GM12872 (cell line): ENCODE measurements around the gene PLS1.

ENCODE experiments used
- TF ChIP-seq, protein P1 (sequence below): IDR thresholded peaks from 3 replicates; pipeline ENCODE4 v1.5.1; 2011; ENCODE audit warnings: low read depth, mild to moderate bottlenecking, low read length, moderate library complexity; ENCODE audit not compliant: insufficient read depth

The PLS1 gene

DNA sequence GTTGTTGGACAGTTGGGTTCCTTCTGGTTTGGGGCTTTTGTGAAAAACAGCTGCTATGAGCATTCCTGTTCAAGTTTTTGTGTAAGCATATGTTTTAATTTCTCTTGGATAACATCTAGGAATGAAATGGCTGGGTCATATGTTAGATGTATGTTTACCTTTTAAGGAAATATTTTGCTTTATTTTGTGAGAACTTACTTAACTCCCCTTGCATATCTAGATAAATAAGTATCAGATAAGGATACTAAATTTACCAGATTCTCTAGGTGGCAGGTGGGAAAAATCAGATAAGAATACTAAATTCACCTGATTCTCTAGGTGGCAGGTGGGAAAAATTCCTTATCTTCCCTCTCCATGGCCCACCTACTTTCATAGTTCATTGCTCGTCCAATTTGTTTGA is 1.1 kb upstream of the PLS1 start:
- TF ChIP-seq, protein P1, sequence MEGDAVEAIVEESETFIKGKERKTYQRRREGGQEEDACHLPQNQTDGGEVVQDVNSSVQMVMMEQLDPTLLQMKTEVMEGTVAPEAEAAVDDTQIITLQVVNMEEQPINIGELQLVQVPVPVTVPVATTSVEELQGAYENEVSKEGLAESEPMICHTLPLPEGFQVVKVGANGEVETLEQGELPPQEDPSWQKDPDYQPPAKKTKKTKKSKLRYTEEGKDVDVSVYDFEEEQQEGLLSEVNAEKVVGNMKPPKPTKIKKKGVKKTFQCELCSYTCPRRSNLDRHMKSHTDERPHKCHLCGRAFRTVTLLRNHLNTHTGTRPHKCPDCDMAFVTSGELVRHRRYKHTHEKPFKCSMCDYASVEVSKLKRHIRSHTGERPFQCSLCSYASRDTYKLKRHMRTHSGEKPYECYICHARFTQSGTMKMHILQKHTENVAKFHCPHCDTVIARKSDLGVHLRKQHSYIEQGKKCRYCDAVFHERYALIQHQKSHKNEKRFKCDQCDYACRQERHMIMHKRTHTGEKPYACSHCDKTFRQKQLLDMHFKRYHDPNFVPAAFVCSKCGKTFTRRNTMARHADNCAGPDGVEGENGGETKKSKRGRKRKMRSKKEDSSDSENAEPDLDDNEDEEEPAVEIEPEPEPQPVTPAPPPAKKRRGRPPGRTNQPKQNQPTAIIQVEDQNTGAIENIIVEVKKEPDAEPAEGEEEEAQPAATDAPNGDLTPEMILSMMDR, result no peak

DNA sequence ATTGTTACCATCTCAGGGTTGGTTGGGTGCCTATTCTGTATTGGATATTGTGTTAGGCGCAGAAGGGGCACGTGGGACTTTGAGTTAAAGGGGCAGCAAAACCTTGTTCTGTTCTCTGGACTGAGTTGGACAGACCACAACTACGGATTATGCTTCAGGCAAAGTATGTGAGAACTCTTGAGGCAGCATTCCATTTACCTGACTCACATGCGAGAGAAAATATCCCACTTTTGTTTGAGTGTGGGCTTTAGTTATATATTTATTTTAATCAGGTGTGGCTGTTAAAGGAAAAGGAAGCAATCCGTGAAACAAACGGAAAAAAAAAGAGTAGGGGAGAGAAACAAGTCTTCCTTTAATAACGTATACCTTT is 627 bp upstream of the PLS1 start:
- TF ChIP-seq, protein P1, result no peak

DNA sequence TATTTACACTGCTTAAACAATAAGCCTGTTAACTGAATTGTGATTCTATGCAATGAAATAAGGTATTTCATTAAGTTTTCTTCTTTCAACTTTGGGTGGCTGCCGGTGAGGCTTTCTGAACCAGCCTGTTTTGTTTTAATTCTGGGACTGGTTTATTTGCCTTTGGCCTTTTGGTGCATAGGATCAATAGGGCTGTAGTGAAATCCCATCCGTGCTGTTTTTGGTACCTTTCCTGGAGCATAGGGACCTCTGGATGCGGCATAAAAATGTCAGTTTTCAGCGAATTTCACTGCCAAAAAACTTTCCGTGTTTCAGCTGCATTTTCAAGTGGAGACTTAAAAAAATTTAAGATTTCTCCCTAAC is 514 bp downstream of the PLS1 start:
- TF ChIP-seq, protein P1, result no peak

DNA sequence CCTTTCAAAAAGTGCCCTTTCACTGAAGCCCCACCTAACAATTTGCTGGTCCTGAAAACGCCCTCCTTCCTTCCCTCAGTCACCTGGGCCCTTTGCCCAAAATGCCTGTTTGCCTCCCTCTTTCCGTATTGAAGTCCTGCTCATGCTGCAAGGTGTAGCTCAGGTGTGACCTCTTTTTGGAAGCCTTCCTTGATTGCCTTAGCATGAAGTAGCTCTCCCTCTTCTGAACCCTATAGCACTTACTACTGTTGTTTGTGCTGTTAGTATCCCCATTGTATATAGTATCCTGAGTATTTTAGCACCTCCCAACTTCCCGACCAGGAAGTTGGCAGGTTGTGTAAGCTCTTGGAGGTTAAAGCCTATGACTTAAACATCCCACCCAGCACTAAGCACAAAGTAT is 1.7 kb downstream of the PLS1 start:
- TF ChIP-seq, protein P1, result no peak

DNA sequence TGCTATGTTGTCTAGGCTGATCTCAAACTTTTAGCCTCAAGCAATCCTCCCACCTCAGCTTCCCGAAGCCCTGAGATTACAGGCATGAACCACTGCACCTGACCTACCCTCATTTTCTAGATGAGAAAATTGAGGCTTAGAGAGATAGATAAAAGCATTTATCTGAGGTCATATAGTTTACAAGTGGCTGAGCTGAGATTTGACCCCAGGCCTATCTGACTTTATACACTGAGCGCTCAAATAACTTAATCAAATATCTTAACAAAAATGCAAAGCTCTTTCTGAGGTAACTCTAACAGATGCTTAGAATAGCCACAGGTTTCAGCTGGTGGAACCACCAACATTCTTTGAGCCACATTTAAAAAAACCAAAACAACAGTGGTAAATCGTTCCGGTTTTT is 5.5 kb downstream of the PLS1 start:
- TF ChIP-seq, protein P1, result no peak

DNA sequence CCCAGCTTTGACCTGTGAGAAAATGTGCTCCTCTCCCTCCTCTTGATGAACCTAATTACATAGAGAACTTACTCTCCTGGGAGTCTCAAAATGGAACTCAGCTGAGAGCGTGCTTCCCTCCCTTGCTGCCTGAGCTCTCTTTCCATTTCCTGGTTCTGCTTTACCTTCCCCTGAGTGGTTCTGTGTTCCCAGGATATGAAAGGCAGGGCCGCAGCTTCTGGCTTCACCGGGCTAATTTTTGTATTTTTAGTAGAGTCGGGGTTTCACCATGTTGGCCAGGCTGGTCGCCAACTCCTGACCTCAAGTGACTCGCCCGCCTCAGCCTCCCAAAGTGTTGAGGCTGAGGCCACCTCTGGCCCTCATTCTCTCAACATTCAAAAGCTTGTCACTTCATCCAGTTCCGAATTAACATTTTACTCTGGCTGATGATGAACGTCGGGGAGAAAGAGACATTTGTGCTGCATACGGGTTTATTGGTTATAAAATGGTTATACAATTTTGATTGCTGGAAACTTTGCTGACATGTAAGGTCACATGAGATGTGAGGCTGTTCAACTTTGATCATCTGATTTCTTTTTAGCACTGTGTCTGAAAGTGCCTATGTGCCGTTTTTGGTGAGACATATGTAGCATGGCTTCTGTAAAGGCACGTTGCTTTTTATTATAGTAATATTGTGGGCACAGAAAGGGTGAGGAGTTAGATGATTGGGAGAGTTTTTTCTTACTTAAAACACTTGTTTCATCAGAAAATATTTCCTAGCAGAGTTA is 6.6 kb downstream of the PLS1 start:
- TF ChIP-seq, protein P1, result no peak

DNA sequence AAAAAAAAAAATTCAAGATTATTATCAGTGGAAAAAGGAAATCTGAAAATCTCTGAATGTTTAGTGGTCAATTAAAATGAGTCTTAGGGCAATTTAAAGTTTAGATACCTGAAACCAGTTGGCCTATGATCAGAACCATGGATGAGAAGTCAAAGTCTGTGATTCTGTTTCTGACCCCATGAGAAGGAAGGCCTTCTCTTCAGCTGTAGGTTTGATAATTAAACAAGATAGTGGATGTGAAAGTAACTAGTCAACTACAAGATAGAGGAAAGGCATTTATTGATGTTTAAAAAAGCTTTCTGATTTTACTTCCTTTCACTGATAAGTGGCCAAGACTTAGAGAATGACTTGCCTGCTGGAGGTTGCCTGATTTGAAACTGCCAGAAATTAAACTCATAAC is 8.7 kb downstream of the PLS1 start:
- TF ChIP-seq, protein P1, result no peak
